Forelimb muscle (tissue), 1 donor: Measurements from ENCODE around the gene POP5. TPM values are rescaled to one million over a fixed set of nuclear protein-coding genes. Genes with fewer than 3 reads are reported as not detected.
"Not testable (repeated sequence)": the region's sequence is repeated elsewhere in the genome, so short reads cannot be mapped to it uniquely, and the experiment has no call there.

ENCODE experiments used
- DNase-seq: peaks from one replicate; pipeline ENCODE4 v3.0.0-alpha.2; 2013; ENCODE audit warnings: low read depth
- polyA plus RNA-seq: library from polyadenylated mRNA; unstranded; fragments of 120-200 nt; gene quantifications from one replicate; pipeline ENCODE4 v1.2.1, GENCODE V29; 2013; ENCODE audit not compliant: insufficient read length

The POP5 gene, protein sequence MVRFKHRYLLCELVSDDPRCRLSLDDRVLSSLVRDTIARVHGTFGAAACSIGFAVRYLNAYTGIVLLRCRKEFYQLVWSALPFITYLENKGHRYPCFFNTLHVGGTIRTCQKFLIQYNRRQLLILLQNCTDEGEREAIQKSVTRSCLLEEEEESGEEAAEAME
- 24.5 TPM for polyA plus RNA-seq

- peak; percentile 98 for DNase-seq
Observed at GRCh38 chr12:120580787-120581723, at the start of gene POP5. TSS of gene POP5 (minus strand) at chr12:120581402. CDS start at chr12:120581362, 40 bp downstream.

DNA sequence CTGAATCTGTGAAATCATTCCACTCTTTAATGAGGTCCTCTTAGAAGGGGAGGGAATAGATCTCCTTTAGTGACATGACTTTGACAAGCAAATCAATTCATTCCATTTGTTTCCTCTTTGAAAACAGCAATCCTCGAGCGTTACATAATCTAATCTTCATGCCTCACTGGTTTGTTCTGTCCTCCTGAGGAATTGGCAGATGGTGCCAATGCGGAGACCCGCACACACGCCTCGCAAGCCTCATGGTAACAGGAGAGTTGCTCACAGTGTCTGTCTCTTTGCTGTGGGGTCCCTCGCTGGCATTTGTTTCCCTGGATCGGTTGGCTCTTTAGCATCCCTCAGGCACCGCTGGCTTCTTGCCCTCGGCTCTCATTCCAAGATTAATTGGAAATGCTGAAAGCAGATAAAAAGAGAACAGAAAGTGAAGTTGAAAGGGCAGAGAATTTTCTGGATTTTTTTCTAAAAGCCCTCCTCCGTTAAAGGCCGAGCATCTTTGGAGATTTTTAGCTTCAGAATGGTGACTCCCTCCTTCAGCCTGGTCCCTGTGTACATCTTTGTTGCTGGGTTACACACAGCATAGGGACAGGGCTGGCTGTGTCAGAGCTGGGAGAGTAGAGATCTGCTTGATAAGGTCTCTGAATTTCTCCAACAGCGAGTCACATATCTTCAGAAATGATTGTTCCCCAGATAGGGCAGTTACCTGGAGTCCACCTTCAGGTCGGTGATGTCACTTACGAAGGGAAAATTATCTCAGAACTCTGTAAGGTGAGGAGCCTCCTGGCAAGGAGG, 49.1 kb upstream of the POP5 start:
- no peak for DNase-seq

DNA sequence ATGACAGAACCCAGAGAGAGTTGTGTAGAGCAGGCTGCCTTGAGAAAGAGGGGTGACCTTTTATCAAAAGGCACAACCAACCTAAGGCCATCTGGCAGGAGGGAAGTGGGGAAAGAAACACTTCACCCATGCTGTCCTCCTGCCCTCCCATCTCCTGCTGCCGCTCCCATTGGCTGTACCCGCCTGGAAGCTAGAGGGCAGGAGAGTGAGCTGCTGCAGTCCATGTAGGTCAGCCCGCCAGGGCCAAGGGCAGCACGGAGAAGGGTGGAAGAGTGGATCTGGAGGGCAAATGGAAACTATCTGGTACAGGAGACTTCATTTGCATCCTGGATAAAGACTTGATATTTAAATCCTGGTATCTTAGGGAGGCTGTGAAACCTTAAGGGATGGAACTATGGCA, 47.7 kb upstream of the POP5 start:
- no peak for DNase-seq

DNA sequence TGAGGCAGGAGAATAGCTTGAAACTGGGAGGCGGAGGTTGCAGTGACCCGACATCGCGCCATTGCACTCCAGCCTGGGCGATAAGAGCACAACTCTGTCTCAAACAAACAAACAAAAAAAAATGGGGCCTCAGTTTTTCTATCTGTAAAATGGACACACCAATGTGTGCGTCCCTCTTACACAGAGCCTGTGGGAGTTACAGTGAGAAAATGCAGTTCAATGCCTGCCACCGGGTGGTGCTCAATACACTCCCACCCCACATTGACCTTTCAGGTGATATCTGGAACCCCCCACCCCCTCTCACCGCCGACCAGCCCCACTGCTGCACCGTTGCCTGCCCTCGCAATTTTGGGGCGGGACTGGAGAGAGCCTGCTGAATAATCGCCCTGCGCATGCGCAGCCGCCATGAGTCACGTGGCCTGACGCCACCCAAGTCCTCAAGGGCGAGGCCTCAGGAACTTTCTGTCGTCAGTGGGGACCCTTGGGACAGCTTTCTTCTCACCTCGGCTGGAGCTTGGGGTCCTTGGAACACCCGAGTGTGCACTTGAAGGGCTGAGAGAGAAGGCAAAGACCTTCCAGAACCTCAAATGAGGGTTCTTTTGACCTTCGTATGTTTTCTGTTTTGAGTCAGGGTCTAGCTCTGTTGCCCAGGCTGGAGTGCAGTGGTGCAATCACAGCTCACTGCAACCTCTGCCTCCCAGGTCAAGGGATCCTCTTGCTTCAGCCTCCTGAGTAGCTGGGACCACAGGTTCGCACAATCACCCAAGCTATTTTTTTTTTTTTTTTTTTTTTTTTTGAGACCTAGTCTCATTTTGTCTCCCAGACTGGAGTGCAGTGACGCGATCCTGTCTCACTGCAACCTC, 44.6 kb upstream of the POP5 start:
- no peak for DNase-seq

DNA sequence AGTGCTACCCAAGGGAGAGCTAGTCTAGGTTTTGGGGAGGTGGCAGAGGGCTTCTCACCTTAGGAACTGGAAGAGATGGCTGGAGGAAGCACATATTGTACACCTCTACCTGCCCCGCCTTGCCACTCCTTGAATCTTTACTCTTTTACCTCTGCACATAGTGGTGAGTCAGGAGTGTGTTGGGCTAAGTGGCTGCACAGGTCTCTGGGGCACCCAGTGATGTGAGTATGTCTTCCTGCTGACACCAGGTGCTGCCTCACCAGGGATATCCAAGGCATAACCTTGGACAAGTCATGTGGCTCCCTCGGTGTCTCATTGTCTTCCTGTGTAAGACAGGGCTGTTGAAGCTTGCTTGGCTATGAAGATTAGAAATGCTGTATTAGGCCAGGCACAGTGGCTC, 39.4 kb upstream of the POP5 start:
- no peak for DNase-seq

DNA sequence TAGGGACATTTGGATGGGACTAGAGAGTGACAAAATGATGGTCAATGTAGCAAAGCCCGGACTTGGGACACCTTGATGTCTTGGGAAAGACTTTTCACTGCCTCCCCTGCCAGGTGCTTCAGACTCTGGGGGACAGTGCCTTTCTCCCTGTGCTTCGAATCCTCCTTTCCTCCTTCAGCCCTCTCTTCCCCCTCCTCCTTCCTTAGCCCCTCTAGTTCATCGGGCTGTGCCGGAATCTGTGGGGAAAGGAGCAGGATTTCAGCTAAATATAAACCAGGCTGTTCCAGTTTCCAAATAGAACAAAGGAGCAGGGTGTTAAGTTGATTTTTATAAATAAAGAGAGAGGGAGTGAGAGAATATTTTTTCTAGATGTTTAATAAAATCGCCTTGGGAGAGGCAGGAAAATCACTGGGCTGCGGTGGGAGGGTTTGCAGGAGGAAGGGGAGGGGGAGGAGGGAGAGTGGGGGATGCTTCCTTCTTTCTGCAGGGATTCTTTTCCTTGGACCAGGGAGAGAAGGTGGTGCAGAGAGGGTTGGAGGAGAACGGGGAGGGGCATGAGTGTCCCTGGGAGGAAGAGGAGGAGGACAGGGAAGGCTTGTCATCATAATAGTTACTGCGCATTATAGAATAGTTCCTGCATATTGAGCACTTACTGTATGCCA, 37.9 kb upstream of the POP5 start:
- no peak for DNase-seq

- not testable (repeated sequence) for DNase-seq
Observed at GRCh38 chr12:120617767-120618166, 36.6 kb upstream of the POP5 start.

GRCh38 chr12:120617193-120617592, 36.0 kb upstream of the POP5 start:
- not testable (repeated sequence) for DNase-seq

- DNase-seq, result no peak
Observed at GRCh38 chr12:120614848-120615247, 33.6 kb upstream of the POP5 start.

DNA sequence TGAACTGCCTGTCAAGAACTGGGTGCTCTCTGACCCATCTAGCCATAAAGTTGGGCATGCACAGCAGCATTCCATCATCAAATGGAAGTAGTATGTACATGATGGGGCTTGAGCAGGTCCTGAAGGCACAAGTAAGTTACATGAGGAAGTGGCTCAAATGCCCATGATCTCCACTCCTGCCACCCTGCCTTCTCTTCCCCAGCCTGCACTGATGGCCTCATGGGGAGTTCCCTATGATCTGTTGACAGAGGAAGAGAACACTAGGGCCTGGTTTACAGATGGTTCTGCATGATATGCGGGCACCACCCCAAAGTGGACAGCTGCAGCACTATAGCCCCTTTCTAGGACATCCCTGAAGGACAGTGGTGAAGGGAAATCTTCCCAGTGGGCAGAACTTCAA, 30.3 kb upstream of the POP5 start:
- DNase-seq, result not testable (repeated sequence)

DNA sequence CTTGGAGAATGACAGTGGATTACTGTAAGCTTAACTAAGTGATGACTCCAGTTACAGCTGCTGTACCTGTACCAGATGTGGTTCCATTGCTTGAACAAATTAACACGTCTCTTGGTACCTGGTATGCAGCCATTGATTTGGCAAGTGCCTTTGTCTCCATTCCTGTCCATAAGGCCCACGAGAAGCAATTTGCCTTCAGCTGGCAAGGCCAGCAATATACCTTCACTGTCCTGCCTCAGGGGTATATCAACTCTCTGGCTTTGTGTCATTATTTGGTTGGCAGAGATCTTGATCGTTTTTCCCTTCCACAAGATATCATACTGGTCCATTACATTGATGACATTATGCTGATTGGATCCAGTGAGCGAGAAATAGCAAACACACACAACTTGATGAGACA, 29.4 kb upstream of the POP5 start:
- no peak for DNase-seq

GRCh38 chr12:120602416-120602815, 21.2 kb upstream of the POP5 start:
- DNase-seq, result not testable (repeated sequence)

- DNase-seq, result no peak
Observed at GRCh38 chr12:120599672-120600552, 18.7 kb upstream of the POP5 start.

- DNase-seq, result no peak
Observed at GRCh38 chr12:120598674-120599463, 17.7 kb upstream of the POP5 start.

GRCh38 chr12:120597861-120598260, 16.7 kb upstream of the POP5 start:
- DNase-seq, result no peak

- no peak for DNase-seq
Observed at GRCh38 chr12:120596901-120597300, 15.7 kb upstream of the POP5 start.

- DNase-seq, result no peak
Observed at GRCh38 chr12:120592121-120593049, 11.2 kb upstream of the POP5 start.
